Liver (tissue), 9 donors: ENCODE measurements around the gene CCR6. TPM values are rescaled to one million over a fixed set of nuclear protein-coding genes. Genes with fewer than 3 reads are reported as not detected.

Source experiments
- DNase-seq: peaks from one replicate; pipeline ENCODE4 v3.0.0-alpha.2; 2017; ENCODE audit warnings: low spot score
- H3K27ac ChIP-seq, 2 donors: one replicate each; pipeline ENCODE4 v1.7.0; 2013; ENCODE audit warnings: inconsistent platforms in 2 of 2, low read length in 2 of 2, control low read depth in 1 of 2, low read depth in 1 of 2, mild to moderate bottlenecking in 1 of 2
- H3K27me3 ChIP-seq, 4 donors: one replicate each; pipeline versions ENCODE4 v1.6.1 to v1.7.0; 2013; ENCODE audit warnings: low read length in 3 of 4, inconsistent platforms in 1 of 4, mild to moderate bottlenecking in 1 of 4, moderate library complexity in 1 of 4; ENCODE audit not compliant: control insufficient read depth in 4 of 4, insufficient read depth in 4 of 4
- H3K36me3 ChIP-seq, 4 donors: one replicate each; pipeline versions ENCODE4 v1.6.1 to v1.7.0; 2013; ENCODE audit warnings: low read length in 3 of 4, mild to moderate bottlenecking in 3 of 4, low read depth in 1 of 4, moderate library complexity in 1 of 4; ENCODE audit not compliant: control insufficient read depth in 4 of 4, insufficient read depth in 3 of 4
- H3K4me1 ChIP-seq, 4 donors: one replicate each; pipeline versions ENCODE4 v1.6.1 to v1.7.0; 2013; ENCODE audit warnings: low read length in 3 of 4, mild to moderate bottlenecking in 3 of 4, moderate library complexity in 1 of 4; ENCODE audit not compliant: control insufficient read depth in 4 of 4, insufficient read depth in 4 of 4
- H3K4me3 ChIP-seq, 3 donors: one replicate each; pipeline versions ENCODE4 v1.6.1 to v1.7.0; 2013; ENCODE audit warnings: low read length in 3 of 3, control low read depth in 1 of 3, low read depth in 1 of 3, mild to moderate bottlenecking in 1 of 3
- H3K9ac ChIP-seq, 2 donors: one replicate each; pipeline ENCODE4 v1.7.0; 2013; ENCODE audit warnings: low read length in 2 of 2, mild to moderate bottlenecking in 2 of 2, moderate library complexity in 2 of 2, control low read depth in 1 of 2, low read depth in 1 of 2
- H3K9me3 ChIP-seq, 4 donors: one replicate each; pipeline versions ENCODE4 v1.6.1 to v1.7.0; 2013; ENCODE audit warnings: low read length in 3 of 4; ENCODE audit not compliant: control insufficient read depth in 4 of 4
- ATF3 ChIP-seq: IDR thresholded peaks from 2 replicates; pipeline ENCODE4 v1.6.1; 2016; ENCODE audit warnings: antibody characterized with exemption
- CTCF ChIP-seq: fragments of 150-350 bp; IDR thresholded peaks from 2 replicates; pipeline ENCODE4 v1.5.1; 2017; ENCODE audit warnings: improper control_type of control experiment, low read depth, low read length; ENCODE audit not compliant: missing input control
- EGR1 ChIP-seq, 2 donors: IDR thresholded peaks; 2 replicates each; pipeline ENCODE4 v1.6.1; 2016 to 2018; ENCODE audit warnings: antibody characterized with exemption in 2 of 2, low read depth in 2 of 2
- FOXA1 ChIP-seq: IDR thresholded peaks from 2 replicates; pipeline ENCODE4 v1.6.1; 2016; ENCODE audit warnings: antibody characterized with exemption
- FOXA2 ChIP-seq: IDR thresholded peaks from 2 replicates; pipeline ENCODE4 v1.6.1; 2016; ENCODE audit warnings: antibody characterized with exemption
- GABPA ChIP-seq, 2 donors: IDR thresholded peaks in 1 of 2; conservative IDR thresholded peaks in 1 of 2; 2 replicates each; pipeline ENCODE4 v1.6.1; 2016; ENCODE audit warnings: antibody characterized with exemption in 2 of 2, mild to moderate bottlenecking in 1 of 2, moderate library complexity in 1 of 2
- HNF4A ChIP-seq, 2 donors: conservative IDR thresholded peaks; 2 replicates each; pipeline ENCODE4 v1.6.1; 2016; ENCODE audit warnings: antibody characterized with exemption in 2 of 2, mild to moderate bottlenecking in 2 of 2
- HNF4G ChIP-seq: IDR thresholded peaks from 2 replicates; pipeline ENCODE4 v1.6.1; 2016; ENCODE audit warnings: antibody characterized with exemption
- MAX ChIP-seq: IDR thresholded peaks from 2 replicates; pipeline ENCODE4 v1.6.1; 2016; ENCODE audit warnings: antibody characterized with exemption
- NR2F2 ChIP-seq: IDR thresholded peaks from 2 replicates; pipeline ENCODE4 v1.6.1; 2016; ENCODE audit warnings: antibody characterized with exemption
- RAD21 ChIP-seq, 2 donors: IDR thresholded peaks; 2 replicates each; pipeline ENCODE4 v1.6.1; 2016; ENCODE audit warnings: antibody characterized with exemption in 2 of 2, mild to moderate bottlenecking in 2 of 2
- REST ChIP-seq: IDR thresholded peaks from 2 replicates; pipeline ENCODE4 v1.6.1; 2016; ENCODE audit warnings: antibody characterized with exemption, mild to moderate bottlenecking
- RXRA ChIP-seq, 2 donors: IDR thresholded peaks; 2 replicates each; pipeline ENCODE4 v1.6.1; 2017 to 2018; ENCODE audit warnings: antibody characterized with exemption in 2 of 2, mild to moderate bottlenecking in 1 of 2
- SP1 ChIP-seq: IDR thresholded peaks from 2 replicates; pipeline ENCODE4 v1.6.1; 2018; ENCODE audit warnings: antibody characterized with exemption, mild to moderate bottlenecking
- TAF1 ChIP-seq: conservative IDR thresholded peaks from 2 replicates; pipeline ENCODE4 v1.6.1; 2016; ENCODE audit warnings: antibody characterized with exemption, mild to moderate bottlenecking
- YY1 ChIP-seq: IDR thresholded peaks from 2 replicates; pipeline ENCODE4 v1.6.1; 2016; ENCODE audit warnings: antibody characterized with exemption, mild to moderate bottlenecking
- ZBTB33 ChIP-seq: IDR thresholded peaks from 2 replicates; pipeline ENCODE4 v1.6.1; 2016; ENCODE audit warnings: antibody characterized with exemption
- WGBS: extraction: QIAGEN DNeasy Blood & Tissue Kit; methylation state at CpG from one replicate; pipeline ENCODE4 v1.1.7; 2013; 5-methylcytosine and 5-hydroxymethylcytosine counted together
- polyA plus RNA-seq, 2 donors: library from polyadenylated mRNA; stranded (reverse) in 1 of 2; unstranded in 1 of 2; fragments of 200-250 nt in 1 of 2; fragments of >200 nt in 1 of 2; fragmentation: Nextera tagmentation in 1 of 2; extraction: Ambion mirVana in 1 of 2; gene quantifications; one replicate each; pipeline versions ENCODE4 v1.2.1 to v1.2.3, GENCODE V29; 2013 to 2015
- total RNA-seq, 2 donors: library from RNA; depleted of rRNA; stranded (reverse); fragments of >200 nt; gene quantifications; one replicate each; pipeline ENCODE4 v1.2.3, GENCODE V29; 2014
- donor health status: healthy.
- donor health status: healthy.
- donor health status: healthy.
- donor health status: healthy.
- donor health status: healthy.

CCR6 gene
- total and polyA plus RNA-seq, 4 donors = 0.02 to 8.4 TPM; not detected in 2

- TF ChIP-seq YY1 (no peak), FOXA2 (no peak), ZBTB33 (no peak), RAD21 (IDR thresholded peaks at IDR 0.05) (no peak), NR2F2 (no peak), RXRA (IDR thresholded peaks at IDR 0.05) (no peak), SP1 (no peak), REST (no peak), ATF3 (no peak), HNF4G (no peak), TAF1 (no peak), FOXA1 (no peak), GABPA (IDR thresholded peaks at IDR 0.05 in 1 of 2, conservative IDR thresholded peaks at IDR 0.05 in 1 of 2) (no peak), EGR1 (IDR thresholded peaks at IDR 0.05; ENCODE audit: low read depth in 2 of 2) (no peak), MAX (no peak), HNF4A (conservative IDR thresholded peaks at IDR 0.05) (no peak), CTCF (no peak)
- H3K9ac ChIP-seq = no peak overlapping the region
- 25% methylated on average over 4 of the region's 4 CpGs for whole genome bisulfite sequencing
These were observed 19.5 kb downstream of the CCR6 start for GRCh38 chr6:167142433-167142761.

GRCh38 chr6:167143041-167143440 is 20.1 kb downstream of the CCR6 start:
- no peak for TF ChIP-seq SP1
- TF ChIP-seq EGR1 (IDR thresholded peaks at IDR 0.05; ENCODE audit: low read depth in 2 of 2) = no peak

More at GRCh38 chr6:167142433-167142761, 19.5 kb downstream of the CCR6 start:
- Histone ChIP-seq H3K9me3 (no peaks in the 10 kb centered on the region), H3K27me3 (no peaks in the 10 kb centered on the region), H3K36me3 (no peaks in the 10 kb centered on the region), H3K4me3 (no peak overlapping the region), H3K27ac (no peak overlapping the region), H3K4me1 (no peaks in the 10 kb centered on the region)
- no peak for DNase-seq

More at GRCh38 chr6:167143041-167143440, 20.1 kb downstream of the CCR6 start:
- no peak overlapping the region for H3K27ac ChIP-seq
- no peaks in the 10 kb centered on the region for H3K9me3 ChIP-seq
- no peaks in the 10 kb centered on the region for H3K27me3 ChIP-seq
- no peaks in the 10 kb centered on the region for H3K36me3 ChIP-seq
- no peak overlapping the region for H3K9ac ChIP-seq
- no peak overlapping the region for H3K4me3 ChIP-seq
- H3K4me1 ChIP-seq = no peaks in the 10 kb centered on the region
- 88% methylated on average over 9 of the region's 9 CpGs for WGBS
- DNase-seq = no peak
